Stimulated activated CD4-positive, alpha-beta T cell treated with anti-CD3 and anti-CD28 coated beads, Interleukin-2, amount 100 ng/mL, for 24 hours (primary cell): ENCODE measurements around the gene ADGRD2.
A peak's percentile ranks its signal among the peaks of the same experiment; 100 is the strongest.

ENCODE experiments used
- DNase-seq, 2 donors: peaks; one replicate each; pipeline ENCODE4 v3.0.0-alpha.2; 2020

The ADGRD2 gene

DNA sequence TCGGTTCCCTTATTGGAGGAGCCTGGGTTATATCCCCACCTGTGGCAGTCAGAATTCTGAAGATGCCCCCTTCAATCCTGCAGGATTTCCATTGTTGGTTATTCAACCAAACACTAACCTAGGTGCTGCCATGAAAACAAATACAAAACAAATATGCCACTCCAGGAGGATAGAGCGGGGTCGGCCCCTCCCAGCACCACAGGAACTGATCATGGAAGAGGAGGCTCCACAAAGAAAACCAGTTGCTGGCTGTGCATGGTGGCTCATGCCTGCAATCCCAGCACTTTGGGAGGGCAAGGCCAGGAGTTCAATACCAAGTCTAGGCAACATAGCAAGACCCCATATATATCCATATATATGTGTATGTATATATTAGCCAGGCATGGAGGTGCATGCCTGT lies 13.2 kb upstream of the ADGRD2 start:
- no peak for DNase-seq

DNA sequence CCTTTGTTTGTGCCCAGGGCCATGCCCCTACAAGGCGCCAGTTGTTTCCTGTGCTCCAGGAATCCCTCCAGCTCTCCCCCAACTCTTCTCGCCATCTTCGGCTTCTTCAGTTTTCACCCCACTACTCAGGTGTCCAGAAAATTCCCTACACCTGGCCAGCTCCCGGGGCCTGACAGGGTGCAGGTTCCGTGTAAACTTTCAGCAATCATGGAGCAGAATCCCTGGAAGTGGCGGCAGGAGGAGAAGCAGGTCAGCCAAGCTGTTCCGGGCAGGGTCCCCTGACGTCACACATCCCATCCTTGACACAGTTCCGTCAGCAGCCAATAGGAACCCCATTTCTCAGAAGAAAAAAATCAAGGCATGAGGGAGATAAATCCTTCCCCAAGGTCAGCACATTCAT lies 12.2 kb upstream of the ADGRD2 start:
- no peak for DNase-seq

DNA sequence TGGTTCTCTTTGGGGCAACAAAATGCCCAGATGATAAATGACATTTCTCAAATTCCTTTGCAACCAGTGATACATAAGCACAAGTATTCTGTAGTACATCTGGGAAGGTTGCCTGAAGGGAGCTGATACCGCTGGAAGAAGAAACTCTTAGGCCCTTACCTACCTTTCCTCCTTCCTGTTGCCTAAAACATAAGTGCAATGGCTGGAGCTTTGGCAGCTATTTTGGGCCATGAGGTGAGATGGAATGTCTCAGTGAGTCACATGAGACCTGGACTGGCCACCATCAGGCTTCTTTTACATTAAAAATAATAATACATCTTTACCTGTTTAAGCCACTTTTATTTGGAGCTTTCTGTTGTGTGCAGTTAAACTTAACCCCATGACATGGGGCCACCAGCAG lies 11.2 kb upstream of the ADGRD2 start:
- DNase-seq, result no peak

- DNase-seq, result no peak
Measured at GRCh38 chr9:124439686-124440243, 10.5 kb upstream of the ADGRD2 start.

- DNase-seq, result no peak
Measured at GRCh38 chr9:124440786-124441185, 9.5 kb upstream of the ADGRD2 start.

DNA sequence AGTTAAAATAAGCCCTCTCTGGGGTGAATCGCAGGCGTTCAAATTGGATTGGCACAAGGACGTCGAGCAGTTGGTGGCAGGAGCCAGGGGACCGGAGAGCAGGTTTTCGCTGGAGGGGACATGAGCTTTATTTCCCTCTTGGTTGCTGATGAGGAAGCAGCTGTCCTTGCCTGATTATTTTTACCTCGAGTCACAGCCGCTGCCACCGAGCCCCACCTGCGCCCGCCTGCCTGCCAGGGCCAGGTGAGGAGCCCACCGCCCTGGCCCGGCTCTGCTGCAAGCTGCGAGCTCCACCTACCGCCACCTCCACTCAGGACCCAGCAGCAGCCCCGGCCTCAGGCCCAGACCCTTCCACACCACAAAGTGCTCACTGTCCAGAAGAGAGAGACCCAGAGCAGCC lies 9.0 kb upstream of the ADGRD2 start:
- DNase-seq, result no peak

DNA sequence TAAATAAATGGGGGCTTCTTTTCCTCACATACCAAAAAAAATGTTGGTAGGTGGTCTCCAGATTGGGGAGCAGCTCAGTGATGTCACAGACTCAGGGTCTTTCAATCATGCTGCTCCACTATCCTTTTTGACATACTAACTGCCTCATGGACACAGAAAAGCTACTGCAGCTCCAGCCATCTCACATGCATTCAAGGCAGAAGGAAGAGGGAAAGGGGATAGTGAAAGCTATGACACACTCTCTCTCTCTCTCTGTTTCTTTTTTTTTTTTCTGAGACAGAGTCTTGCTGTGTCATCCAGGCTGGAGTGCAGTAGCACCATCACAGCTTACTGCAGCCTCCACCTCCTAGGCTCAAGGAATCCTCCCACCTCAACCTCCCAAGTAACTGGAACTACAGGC lies 7.9 kb upstream of the ADGRD2 start:
- no peak for DNase-seq

DNA sequence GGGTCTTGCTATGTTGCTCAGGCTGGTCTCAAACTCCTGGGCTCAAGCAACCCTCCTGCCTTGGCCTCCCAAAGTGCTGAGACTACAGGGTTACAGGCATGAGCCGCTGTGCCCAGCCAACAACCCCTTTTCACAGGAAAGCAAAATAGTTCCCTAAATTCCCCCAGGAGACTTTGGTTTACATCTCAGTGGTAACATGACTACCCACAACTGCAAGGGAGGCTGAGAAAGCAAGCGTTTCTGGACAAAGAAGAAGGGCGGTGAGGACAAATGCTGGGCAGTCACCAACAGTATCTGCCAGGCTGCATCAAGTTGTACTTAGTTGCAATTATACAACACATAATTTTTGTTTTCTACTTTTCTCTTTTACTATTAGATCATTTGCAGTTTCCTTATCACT lies 7.4 kb upstream of the ADGRD2 start:
- no peak for DNase-seq

DNA sequence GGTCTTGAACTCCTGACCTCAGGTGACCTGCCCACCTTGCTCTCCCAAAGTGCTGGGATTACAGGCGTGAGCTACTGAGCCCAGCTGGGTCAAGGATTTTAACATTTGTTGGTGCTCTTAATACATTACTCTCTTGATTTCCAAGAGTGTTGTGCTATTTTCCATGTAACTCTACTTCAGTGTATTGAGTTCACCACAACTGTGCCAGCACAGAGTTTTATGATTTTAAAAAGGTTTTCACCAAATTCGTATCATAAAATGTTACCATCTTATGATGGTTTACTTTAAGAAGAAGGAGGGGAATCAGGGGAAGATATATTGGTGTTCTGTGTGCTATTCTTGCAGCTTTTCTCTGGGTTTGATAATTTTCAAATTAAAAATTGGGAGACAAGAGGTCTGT lies 6.6 kb upstream of the ADGRD2 start:
- no peak for DNase-seq

GRCh38 chr9:124444166-124444565 lies 6.1 kb upstream of the ADGRD2 start:
- no peak for DNase-seq

- DNase-seq, result no peak
Measured at GRCh38 chr9:124447297-124447661, 3.0 kb upstream of the ADGRD2 start.

DNA sequence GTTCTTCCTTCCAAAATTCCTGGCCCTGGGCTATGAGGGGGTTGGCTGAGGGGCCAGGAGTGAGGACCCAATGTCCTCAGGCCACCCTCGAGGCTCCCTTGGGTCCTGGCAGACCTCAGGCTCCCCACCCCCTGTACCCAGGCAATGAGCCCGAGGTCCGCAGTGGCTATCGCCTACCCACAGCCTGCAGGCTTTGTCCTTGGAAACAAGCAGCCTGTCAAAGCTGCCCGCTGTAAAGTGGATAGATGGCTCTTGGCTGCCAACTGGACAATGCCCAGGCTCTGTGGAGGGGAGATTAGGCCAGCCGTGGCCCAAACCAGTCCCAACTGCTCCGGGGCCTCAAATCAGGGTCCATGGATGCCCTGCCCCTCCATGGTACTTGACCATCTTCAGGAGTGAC lies 2.2 kb upstream of the ADGRD2 start:
- DNase-seq, result no peak

DNA sequence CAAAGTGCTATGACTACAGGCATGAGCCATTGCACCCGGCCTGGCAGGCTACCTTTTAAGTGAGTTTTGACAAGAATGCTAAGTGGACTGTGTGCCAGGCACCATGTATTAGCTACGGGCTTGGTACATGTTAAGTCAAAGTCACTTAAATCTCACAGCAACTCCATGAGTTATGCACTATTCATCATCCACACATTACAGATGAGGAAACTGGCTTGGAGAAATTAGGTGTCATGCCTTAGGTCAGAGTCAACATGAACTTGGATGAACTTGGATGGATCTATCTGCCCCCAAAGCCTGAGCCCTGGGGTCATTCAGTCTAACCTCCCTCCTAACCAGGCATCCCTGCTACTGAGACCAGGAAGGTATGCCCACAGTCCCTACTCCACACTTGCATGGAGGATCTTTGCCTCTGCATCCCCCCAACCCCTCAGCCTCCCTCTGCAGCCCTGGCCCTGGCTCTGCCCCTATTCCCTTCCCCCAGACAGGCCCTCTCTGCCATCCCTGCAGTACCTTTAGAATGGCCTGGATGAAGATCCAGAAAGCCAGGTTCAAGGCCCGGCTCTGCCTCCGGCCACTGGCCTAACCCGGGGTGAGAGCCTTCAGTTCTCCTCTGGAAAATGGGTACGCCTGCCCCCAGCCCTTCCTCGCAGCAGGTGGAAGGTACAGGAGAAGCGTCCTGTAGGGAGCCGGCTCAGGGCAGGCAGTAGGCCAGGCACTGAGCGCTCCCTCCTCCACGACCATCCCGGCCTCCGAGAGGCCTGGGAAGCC lies 685 bp upstream of the ADGRD2 start:
- DNase-seq, result no peak

DNA sequence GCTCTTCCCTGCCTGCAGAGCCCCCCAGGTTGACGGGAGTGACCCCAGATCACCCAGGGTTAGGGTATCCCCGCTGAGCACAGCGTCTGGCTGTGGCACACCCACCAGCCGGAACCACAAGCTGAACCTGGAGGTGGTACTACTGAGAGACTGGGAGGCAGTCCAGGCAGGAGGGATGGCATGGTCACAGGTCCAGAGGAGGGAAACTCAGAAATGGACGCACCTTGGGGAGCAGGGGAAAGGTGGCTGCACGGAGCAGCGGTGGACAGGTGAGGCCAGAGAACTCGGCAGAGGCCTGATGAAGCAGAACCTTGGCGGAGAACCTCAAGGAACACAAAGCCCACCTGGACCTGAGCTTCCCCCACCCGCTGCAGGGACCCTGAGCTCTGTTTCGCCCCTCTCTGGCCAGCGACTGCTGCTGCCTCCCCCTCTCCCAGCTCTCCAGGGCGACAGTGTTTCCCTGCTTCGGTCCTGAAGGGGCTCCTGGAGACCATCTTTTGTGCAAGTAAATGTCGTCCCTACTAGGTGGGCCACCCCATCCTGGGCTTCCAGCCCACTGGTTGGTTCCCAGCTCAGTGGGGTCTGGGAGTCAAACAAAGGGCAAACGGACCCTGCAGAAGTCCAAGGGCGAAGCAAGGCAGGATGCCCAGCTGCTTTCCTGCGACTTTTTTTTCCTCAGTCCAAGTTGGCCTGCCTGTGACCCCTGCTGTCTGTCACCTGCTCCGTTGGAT lies 845 bp downstream of the ADGRD2 start:
- no peak for DNase-seq

DNA sequence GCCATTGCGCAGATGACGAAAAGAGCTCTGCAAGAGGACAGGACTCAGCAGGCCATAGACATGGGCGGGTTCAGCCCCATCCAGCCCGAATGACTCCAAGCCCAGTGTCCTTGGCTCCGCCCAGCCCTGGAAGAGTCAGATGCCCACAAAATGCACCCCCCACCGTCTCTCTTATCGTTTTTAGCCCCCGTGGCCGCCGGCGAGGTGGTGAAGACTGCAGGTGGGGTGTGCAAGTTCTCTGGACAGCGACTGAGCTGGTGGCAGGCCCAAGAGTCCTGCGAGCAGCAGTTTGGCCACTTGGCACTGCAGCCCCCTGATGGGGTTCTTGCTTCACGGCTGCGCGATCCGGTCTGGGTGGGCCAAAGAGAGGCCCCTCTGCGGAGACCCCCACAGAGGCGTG lies 2.1 kb downstream of the ADGRD2 start:
- DNase-seq, result no peak

DNA sequence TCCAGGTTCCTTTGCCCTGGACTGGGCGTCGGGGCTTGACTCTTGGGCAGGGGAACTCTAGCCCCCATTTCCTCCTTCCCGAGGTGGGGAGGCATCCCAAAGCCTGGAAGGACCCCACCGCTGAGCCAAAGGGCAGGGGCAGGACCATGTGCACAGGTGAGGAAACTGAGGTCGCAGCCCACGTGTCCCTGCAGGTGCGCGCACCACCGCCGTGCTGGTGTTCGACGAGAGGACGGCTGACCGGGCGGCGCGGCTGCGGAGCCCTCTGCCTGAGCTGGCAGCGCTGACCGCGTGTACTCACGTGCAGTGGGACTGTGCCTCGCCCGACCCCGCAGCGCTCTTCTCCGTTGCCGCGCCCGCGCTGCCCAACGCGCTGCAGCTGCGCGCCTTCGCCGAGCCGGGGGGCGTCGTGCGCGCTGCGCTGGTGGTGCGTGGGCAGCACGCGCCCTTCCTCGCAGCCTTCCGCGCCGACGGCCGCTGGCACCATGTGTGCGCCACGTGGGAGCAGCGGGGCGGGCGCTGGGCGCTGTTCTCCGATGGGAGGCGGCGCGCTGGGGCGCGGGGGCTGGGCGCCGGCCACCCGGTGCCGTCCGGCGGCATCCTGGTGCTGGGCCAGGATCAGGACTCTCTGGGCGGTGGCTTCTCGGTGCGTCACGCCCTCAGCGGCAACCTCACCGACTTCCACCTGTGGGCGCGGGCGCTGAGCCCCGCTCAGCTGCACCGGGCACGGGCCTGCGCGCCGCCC lies 2.8 kb downstream of the ADGRD2 start:
- DNase-seq, result no peak

DNA sequence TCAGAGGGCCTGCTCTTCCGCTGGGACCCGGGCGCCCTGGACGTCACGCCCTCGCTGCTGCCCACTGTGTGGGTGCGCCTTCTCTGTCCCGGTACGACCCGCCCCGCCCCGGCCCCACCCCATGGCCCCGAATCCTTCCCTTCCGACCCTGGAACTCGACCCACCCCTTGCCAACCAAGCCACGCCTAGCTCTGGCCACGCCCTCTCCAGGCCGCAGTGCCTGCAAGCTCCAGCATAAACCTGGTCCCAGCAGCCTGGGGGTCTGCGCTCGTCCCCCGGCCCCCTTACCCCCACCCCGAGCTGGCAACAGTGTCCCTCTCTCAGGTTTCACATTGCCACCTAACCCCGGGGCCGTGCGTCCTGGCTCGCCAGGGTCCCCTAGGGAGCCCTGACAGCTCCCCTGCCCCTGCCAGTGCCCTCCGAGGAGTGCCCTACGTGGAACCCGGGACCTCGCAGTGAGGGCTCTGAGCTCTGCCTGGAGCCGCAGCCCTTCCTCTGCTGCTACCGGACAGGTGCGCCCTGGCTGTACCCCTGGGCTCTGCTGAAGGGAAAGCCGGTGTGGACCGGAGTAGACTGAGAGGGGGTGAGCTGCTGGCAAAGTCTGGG lies 3.4 kb downstream of the ADGRD2 start:
- peak in 1 of 2 donors; percentile 29 for DNase-seq

DNA sequence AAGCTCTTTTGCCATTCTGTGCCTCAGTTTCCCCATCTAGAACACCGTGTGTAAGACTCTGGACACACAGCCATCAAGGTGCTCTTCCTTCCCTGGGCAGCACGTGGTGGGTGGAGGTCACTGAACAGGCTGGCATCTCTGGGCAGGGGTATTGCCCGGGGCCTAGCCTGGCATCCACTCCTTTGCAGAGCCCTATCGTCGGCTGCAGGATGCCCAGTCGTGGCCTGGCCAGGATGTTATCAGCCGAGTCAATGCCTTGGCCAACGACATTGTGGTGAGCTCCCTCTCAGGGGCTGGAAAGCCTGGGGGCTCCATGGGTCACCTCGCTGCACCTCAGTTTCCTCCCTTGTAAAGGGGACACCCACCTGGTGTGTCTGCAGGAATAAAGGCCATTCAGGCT lies 4.0 kb downstream of the ADGRD2 start:
- DNase-seq, result no peak

DNA sequence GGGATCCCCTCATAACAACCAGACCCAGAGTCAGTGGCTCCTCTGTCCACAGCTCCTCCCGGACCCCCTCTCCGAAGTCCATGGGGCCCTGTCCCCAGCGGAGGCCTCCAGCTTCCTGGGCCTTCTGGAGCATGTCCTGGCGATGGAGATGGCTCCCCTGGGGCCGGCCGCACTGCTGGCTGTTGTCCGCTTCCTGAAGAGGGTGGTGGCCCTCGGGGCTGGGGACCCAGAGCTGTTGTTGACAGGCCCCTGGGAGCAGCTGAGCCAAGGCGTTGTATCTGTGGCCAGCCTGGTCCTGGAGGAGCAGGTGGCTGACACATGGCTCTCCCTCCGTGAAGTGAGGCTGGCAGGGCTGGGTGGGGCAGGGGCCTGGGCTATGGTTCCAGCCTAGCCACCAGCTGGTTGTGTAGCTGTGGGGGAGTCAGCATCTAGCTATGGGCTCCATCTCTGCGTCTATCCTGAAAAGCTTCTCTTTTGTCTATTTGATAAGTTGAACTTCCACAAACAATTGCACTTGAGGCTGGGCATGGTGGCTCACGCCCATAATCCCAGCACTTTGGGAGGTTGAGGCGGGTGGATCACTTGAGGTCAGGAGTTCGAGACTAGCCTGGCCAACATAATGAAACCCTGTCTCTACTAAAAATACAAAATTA lies 4.7 kb downstream of the ADGRD2 start:
- DNase-seq, result no peak

DNA sequence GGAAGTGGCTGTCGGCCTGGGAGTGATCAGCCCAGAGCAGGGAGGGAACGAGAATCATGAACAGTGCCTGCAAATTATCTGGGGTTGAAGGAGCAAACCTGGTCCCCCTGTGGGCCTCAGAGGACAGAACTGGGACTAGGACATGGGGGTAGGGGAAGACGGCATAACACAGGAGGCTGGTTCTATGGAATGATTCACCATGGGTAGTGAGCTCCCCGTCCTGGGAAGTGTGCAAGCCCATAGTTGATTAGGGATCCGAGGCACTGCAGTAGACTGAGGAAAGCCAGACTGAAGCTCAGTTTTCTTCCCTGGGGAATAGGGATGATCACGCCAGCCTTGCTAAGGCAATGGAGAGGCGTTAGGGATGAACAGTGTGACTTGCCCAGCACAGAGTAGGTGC lies 5.6 kb downstream of the ADGRD2 start:
- DNase-seq, result no peak

DNA sequence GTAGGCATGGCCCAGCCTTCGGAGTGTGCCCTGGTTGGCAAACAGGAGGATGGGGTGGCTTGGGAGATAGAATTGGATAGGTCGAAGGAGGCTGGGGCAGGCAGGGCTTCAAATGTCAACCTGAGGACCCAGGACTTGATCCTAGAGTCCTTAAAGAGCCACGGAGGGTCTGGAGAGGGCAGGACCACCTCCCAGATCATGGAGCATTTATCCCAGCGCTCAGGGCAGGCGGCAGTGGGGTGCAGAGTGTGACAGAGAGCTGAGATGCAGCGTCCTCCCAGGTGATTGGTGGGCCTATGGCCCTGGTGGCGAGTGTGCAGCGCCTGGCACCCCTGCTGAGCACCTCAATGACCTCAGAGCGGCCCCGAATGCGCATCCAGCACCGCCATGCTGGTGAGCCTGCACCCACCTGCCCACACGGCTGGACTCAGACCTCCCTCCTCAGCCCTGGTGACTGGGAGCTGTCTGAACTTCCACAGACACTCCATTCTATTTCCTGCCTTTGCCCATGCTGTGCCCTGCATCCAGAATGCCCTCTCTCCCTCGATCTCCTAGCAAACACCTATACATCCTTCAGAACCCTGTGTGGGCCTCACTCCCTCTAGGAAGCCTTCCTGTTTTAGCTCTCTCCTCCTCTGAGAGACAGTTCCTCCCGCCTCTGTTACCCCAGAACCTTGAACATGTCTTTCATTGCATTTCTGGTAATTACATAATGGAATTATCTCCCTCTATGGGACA lies 6.3 kb downstream of the ADGRD2 start:
- no peak for DNase-seq
